ENCODE measurements around the gene SEPSECS.

Gene SEPSECS

DNA sequence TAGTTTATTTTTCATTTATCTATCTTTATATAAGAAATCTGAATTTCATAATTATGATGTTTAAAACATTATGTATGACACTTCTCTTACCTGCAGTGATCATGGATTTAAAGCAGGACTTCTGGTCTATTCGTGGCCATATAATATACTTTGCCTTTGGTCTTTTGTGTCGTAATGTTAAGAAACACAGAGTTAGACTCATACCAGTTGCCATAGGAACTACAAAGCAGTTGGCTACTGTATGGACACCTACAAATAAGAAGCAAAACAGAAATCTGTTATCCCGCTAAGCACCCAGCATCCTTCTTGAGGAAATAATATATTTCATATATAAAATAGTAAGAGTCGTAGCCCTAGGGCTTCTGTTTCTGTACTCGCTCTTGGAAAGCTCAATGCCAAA lies 4.3 kb downstream of the SEPSECS start:
- no peak for DNase-seq (ENCODE audit: low read depth in 2 of 2)

DNA sequence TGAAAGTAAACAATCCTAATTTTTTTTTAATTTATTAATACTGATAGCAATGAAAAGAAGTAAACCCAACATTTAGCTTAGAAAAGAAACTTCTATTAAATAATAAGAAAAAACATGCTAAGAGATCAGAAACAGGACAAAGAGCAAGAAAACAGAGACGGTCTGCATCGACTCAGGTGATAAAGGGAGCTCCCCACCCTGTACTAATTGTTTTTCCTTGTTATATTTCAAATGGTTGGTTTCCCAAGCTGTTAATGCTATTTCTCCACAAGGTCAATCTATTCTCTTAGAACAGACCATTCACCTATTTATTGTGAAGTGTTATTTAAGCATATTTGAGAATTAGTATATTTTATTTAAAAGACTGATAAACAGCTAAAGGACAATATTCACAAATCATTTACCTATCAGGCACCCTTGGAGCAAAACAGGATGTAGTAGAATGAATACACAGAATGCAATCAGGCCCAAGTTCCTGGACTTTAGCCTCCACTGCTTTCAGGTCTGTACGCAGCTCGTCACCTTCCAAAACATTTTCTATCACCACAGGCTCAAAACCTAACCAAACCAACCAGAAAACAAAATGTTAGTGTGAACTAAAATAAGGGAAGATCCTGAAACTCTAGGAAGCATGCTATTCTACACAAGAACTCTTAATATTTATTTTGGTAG lies 5.5 kb downstream of the SEPSECS start:
- DNase-seq (ENCODE audit: low read depth in 2 of 2): no peak

DNA sequence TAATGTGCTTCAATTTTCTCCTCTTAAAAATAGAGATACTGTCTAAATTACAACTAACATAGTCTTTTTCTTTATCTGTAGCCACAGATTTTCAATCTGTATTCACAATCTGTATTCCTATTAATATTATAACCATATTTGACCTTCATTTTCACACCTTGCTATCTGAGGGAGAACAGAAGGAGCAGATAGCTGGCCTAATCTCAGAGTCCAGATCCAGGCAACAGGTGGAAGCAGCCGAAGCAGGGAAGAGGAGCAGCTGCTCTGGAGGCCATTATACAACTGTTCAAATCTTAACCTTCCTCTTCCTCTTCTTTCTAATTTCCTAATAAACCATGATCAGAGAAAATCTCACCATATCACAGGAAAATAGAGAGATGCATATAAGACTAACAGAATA lies 14.2 kb downstream of the SEPSECS start:
- no peak for DNase-seq (ENCODE audit: low read depth in 2 of 2)

DNA sequence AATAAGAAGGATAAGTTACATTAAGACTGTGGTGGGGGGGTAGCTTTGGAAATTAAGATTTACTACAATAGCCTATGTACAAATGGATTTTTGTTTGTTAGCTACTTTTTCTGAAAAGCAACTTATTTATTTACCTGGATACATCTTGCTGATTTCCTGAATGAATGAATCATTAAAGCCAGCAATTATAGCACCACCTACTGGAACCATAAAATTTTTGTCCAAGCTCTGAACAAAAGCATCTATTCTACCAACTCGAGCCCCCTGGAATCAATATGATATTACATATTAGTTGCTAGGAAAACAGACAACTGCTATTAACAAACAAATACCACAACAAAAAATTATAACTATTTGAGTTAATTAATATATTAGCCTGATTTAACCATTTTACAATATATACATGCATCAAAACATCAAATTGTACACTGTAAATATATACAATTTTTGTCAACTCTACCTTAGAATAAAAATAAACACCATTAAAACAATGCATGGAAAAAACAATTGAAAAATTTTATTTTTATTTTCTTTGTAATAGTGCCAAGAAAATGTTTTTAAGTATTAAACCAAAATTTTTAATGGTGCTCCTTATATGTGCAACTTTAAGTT lies 15.3 kb downstream of the SEPSECS start:
- DNase-seq (ENCODE audit: low read depth in 2 of 2): no peak

DNA sequence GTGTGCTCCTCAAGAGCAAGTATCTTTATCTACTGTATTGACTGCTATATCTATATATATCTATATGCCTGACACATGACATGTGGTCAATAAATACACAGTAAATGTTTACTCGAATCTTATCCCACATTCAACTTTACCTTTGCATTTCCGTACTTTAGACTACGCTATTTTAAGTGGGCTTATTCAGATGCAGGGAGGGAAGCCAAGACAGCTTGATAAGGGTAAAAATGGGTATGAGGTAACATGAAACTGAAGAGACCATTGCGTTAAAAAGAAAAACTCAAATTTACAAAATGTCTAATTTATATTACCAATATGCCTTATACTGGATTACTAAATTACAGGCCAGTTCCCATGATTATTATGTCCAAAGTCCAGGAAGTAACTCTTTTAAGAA lies 17.8 kb downstream of the SEPSECS start:
- DNase-seq (ENCODE audit: low read depth in 2 of 2): no peak

DNA sequence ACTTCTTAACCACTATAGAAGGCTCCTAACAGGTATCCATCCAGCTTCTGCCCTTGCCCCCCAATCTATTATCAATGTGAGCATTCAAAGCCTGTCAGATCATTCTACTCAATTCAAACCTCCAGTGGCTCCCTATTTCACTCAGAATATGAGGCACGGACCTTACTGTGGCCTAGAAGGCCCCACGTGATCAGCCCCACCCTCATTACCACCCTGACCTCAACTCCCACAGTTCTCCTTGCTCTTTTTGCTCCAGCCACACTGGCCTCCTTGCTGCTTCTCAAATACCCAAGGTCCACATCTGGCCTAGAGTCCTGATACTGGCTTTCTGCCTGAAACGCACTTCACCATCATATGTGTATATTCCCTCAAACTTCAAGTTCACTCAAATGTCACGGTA lies 18.7 kb downstream of the SEPSECS start:
- no peak for DNase-seq (ENCODE audit: low read depth in 2 of 2)

DNA sequence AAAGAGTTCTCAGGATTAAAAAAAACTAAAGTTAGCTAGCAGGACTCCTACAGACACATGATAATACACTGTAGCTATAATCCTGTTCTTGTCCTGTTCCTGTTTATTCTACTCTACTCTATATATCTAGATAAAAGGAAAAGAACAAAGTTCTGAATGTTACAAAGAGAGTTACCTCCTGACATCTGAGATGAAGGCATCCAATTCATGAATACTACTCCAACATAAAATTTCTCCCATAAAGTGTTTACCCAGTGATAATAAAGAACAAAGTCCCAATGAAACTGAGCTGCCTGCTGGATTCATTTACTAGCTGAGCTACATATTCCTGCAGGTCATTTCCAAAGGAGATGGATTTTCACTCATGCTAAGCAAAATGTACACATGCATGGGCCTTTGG lies 27.1 kb downstream of the SEPSECS start:
- no peak for DNase-seq (ENCODE audit: low read depth in 2 of 2)

DNA sequence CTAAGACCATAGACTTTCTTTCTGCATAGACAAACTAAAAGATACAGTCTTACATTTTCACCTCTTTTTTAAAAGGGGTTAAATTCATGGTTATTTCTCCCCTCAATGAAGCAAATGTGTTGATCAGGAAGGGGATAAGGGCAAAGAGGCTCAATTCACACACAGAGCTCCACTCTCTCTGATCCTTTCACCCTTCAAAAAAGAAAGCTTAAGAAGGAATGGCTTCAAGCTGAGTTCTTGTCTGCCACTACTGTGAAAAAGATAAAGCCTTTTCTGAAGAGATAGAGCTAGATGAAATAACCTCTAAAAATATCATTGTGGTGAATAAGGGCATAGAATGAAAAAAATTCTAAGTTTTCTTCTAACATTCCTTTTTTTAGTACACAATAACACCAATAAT lies 28.3 kb downstream of the SEPSECS start:
- DNase-seq (ENCODE audit: low read depth in 2 of 2): no peak

DNA sequence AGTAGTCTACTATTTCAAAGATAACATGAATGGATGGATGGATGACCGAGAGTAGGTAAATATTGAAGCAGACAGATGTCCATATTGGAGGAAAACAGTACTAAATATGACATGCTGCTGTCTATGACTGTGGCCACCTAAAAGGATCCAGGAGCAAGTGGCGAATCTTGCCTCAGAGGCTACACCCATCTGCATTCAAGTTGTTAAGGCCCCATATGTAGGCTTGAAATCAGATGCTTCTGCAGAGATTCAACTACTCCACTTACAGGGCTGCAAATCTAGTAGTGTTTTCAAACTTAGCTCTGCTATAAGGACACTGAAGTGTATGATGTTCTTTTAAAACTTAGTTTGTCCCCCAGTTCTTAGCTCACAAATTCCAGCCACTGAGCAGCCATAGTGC lies 28.9 kb downstream of the SEPSECS start:
- no peak for DNase-seq (ENCODE audit: low read depth in 2 of 2)

DNA sequence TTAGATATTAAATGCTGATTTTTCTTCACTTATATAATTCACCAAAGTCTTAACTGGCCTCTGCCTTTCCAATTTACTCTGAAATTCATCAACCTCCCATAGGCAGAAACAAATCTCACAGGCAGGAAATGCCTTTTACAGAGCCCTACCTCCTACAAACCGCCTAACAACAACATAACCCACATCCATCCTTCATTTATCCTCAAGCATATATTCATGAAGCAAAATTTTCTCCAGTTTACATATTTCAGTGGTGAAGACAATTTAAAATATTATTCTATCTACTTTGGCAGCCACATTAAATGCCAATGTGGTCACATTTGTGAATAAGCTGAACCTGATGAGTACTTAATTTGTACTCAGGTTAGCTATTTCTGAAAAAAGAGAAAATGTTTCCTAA lies 30.3 kb downstream of the SEPSECS start:
- no peak for DNase-seq (ENCODE audit: low read depth in 2 of 2)

DNA sequence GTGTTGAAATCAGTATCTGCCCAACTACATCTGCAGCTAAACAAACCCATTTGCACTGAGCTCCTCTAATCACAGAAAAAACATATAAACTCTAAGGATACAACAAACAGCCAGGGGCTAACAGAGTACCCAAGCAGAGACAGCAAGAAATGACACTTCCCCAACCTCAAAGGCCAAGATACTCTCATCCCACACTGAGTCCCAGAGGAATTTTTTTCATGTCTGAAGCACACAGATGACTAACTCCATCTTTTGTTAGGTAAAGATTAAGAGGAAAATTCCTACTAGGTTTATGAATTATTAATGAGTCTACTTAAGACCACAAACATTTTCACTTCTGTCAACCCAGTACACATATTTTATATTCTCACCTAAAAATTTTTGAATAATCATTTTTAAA lies 31.6 kb downstream of the SEPSECS start:
- DNase-seq (ENCODE audit: low read depth in 2 of 2): no peak

DNA sequence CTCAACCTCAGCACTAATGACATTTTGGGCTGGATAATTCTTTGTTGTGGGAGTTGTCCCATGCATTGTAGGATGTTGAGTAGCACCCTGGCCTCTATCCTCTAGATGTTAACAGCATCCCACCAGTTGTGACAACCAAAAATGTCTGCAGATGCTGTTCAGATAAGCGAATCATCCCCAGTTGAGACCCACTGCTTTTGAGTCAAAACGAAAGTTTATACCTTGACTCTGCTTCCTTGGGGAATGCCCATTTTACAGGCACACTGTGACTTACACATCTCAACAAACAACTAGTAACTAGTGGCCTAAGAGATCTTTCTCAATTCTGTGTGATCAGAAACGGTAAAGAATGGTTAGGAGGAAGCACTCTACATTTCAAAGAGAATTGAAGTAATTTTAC lies 37.0 kb downstream of the SEPSECS start:
- no peak for DNase-seq (ENCODE audit: low read depth in 2 of 2)

DNA sequence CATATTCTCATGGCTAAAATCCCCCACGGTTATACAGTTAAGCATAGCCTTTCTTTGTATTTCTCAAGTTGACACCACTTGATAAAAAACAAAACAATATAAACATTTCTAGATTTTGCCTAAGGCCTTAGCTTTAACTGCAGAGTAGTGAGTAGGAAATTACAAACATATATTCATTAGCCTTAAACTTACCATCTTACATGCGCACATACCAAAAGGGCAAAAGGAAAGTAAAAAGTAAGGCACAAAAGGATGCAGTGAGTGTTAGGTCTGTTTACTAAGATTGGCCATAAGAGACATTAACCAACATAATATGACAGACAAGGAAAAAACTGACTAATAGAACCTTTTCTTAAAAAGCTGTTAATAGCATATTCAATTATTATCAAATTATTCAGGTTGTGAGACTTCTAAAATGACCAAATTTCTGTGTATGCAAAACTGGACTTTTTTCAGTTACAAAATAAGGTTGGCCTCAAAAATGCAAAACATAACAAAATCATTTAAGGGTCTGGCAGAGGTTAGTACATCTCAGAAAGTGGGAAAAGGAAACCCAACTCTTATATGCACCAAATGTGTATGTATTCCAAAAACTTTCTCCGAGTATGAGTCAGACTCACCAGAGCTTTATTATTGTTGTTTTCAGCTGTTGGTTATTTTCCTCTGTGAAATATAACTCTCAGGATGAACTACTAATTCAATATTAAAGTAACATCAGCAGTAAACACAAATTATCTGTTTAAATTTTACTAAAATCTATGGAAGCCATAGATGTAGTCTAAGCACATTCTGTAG lies 39.9 kb downstream of the SEPSECS start:
- DNase-seq (ENCODE audit: low read depth in 2 of 2): no peak

DNA sequence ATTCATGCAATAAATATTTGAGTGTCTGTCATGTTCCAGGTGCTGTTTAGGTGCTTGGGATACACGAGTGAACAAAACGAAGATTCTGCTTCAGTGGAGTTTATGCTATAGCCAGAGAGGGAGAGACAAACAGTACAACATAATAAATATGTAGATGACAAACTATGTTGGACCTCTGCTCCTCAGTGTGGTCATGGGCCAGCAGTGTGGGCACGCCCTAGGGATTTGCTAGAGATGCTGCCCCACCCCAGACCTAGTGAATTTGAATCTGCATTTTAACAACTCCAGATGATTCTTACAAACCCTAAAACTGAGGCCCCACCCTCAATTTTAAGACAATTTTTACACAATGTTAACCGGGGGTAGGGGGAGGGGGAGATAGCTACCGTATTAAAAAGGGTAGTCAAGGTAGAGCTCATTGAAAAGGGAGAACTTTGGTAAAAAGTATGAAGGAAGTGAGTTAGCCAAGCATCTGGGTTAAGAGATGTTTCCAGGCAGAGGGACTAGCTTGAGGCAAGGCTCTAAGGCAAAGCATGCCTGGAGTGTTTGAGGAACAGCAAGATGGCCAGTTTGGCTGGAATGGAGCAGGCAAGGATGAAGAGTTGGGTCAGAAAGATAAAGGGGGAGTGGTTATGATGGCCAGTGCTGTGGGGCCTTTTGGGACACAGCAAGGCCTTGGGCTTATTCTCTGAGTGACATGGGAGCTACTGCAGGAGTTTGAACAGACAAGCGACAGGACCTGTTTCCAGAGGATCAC lies 42.4 kb downstream of the SEPSECS start:
- no peak for DNase-seq (ENCODE audit: low read depth in 2 of 2)

DNA sequence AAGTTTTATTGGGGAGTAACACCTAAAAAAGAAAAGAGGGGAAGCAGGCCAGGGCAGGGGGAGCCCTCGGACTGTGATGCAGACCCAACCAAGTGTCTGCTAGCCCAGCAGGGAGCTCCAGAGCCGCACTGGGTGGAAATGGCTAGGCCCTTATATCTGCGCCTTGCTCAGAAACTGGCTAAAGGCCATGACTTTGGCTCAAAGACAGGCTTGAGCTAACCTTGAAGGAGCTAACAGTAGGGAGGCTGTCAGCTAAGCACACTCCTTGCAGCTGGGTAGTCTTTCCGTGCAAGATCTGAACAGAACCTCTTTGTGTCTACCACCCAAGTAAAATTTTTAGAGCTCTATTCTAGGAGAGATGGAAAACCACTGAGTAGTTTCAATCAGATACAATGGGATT lies 43.0 kb downstream of the SEPSECS start:
- no peak for DNase-seq (ENCODE audit: low read depth in 2 of 2)

DNA sequence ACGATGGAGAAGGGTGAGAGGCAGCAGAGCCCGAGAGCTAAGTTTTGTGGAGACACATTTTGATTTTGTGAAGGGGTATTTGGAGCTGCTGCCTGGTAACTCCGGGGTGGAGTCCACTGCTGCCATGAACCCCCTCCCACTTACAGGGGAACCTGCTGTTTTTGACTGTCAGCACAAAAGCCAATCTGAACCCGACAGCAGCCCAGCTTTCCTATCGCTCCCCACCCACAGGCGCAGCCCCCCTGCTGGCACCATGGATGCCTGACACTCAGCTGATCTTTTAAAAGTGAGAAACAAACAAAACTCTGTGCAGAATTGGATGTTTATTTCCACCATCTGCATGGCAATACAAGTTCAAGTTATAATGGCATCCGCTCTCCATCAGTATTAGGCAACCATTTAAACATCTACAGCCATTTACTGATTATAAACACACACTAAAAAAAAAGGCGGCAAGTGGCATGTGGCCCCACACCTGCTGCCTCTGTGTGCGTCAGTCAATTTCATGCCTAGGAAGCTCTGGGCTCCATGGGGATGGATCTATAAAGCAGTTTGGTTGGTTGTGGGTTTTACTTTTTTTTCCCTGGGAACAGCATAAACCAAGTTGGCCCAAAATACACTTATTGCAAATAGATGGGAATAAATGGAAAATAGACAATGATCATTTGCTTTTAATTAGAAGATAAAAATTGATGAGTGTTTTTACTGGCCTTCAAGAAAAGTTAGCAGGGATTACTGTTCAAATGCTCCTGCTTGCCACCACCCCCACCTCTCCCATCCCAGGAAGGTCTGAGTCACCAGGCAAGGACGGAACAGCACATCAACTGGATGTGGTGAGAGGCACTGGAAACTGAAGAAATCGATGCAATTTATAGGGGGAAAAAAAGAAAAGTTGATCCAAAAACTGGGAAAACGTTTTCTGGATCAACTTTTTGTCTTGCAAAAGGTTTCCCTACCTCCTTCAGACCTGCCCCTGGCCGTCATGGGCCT lies 46.0 kb downstream of the SEPSECS start:
- no peak for DNase-seq (ENCODE audit: low read depth in 2 of 2)

DNA sequence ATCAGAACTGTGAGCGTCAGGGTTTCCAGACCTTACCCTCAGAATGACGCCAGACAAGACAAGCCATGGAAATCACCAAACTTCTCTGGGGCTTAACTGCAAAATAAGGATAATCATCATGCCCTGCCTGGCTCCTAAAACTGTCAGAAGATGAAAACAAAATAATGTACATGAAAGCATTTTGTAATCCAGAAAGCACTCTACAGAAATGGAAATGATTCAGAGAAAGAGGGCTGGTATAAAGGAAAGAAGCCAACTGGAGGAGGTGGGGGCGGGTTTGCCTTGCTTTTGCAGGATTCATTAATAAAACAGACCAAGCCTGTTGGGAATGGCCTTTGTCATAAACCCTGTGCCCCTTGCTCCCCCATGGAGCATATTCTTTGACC lies 47.3 kb downstream of the SEPSECS start:
- DNase-seq (ENCODE audit: low read depth in 2 of 2): no peak

DNA sequence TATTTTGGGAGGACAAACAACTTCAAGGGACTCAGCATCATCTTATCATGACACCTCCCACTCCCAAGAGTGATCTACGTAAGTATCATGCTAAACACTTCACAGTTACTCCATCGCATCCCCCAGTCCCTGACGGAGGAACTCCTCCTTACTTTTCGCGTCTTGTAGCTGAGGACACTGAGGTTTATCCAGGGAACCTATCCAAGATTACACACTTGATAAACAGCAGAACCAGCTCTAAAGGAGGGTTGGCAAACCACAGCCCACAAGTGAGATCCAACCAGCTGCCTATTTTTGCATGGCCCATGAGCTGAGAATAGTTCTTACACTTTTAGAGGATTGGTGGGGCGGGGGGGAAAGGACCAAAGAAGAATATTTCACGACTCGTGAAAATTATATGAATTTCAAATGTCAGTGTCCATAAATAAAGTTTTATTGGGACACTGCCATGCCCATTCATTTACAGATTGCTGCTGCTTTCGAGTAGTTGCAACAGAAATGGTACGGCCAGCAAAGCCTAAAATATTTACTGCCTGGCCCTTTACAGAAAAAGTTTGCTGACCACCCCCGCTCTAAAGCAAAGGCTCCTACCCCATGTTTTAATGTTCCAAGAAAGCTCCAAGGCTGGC lies 47.8 kb downstream of the SEPSECS start:
- DNase-seq (ENCODE audit: low read depth in 2 of 2): no peak

DNA sequence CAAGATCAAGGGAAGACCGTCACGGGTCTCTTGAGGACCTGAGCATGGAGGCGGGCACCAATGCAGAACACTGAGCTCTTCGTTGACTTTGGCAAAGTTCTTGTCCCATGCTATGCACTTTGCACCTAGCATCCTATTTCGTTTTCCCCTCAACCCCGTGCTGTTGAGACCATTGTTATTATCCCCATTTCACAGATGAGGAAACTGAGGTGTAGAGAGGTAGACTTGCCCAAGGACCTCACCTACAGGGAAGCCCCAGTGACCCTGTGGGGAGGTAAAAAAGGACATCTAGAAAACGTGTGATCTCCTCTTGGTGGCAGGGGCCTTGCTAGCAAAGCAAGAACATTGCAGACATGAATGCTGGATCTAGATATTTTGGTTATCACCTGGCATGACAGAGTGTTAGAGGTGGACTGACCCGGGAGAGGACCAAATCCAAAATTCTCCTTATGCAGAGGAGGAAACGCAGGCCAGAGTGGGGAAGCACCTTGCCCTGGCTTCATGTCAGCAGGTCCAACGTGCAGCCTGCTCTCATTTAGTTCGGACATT lies 48.5 kb downstream of the SEPSECS start:
- no peak for DNase-seq (ENCODE audit: low read depth in 2 of 2)

DNA sequence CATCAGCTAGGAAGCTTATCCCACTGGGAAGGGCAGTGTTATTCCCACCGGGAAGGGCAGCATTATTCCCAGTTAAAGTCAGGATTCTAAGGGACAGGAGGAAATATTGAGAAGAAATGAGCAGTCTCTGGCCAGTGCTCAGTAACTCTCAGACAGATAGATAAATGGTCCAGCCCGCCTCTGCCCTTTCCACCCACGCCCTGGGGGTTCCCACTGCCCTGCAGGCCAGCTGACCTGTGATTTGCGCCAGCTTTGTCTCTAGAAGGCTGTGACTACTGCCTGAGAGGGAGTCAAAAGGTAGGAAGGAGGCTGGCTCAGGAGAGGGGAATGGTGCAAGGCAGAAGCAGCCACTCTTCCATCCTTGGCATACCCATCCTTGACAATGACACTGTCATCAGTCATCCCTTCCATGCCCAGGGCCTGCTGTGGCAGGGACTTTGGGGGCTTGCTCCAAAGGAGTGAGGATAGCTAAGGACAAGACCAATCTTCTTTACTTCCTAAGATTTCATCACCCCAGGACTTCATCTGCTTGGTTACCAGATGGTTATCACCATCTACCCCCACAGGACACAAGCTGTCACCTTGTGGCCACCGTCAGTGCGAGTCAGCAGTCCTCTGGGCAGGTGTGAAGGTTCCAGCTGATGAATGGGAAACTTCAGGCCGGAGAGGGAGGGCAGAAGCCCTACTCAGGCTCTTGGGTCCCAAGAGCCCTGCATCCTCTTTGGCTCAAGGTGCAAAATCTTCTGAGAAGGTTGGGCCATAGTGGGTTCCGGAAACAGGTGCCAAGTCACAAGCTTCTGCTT lies 49.5 kb downstream of the SEPSECS start:
- DNase-seq (ENCODE audit: low read depth in 2 of 2): no peak

Measured in stimulated activated CD4-positive, alpha-beta T cell treated with anti-CD3 and anti-CD28 coated beads, Interleukin-1b, Interleukin-23, amount 100 ng/mL, for 4 hours (primary cell).